Bronchial epithelial cell (primary cell): ENCODE results near the gene DPYD. TPM values are rescaled to one million over a fixed set of nuclear protein-coding genes. Genes with fewer than 3 reads are reported as not detected.

Source experiments
- DNase-seq: peaks from one replicate; pipeline ENCODE4 v3.0.0-alpha.2; 2010; ENCODE audit warnings: low read depth
- FAIRE-seq: peaks from 2 replicates; lab custom pipeline; 2011; peaks lifted over from hg19 to GRCh38; lab: Jason Lieb, UNC
- H3K27me3 ChIP-seq: 2 replicates; pipeline ENCODE4 v1.5.1; 2011; ENCODE audit warnings: low read length; ENCODE audit not compliant: control insufficient read depth, insufficient read depth
- H3K36me3 ChIP-seq: 2 replicates; pipeline ENCODE4 v1.5.1; 2011; ENCODE audit warnings: low read length; ENCODE audit not compliant: control insufficient read depth, insufficient read depth
- H3K4me3 ChIP-seq: 2 replicates; pipeline ENCODE4 v1.5.1; 2011; ENCODE audit warnings: mild to moderate bottlenecking, low read depth, low read length, control low read depth
- total RNA-seq: library from RNA; depleted of rRNA; stranded (reverse); fragments of >200 nt; gene quantifications from 2 replicates; pipeline ENCODE4 v1.2.1, GENCODE V29; 2014
- TF ChIP-seq, protein P1 (sequence below): IDR thresholded peaks from 2 replicates; pipeline ENCODE4 v1.5.1; 2011; ENCODE audit warnings: mild to moderate bottlenecking, moderate library complexity, low read length, control low read depth, inconsistent platforms; ENCODE audit not compliant: insufficient read depth, severe bottlenecking

DPYD gene
- total RNA-seq, 1 donor from 2014 or later: 1.6 TPM

DNA sequence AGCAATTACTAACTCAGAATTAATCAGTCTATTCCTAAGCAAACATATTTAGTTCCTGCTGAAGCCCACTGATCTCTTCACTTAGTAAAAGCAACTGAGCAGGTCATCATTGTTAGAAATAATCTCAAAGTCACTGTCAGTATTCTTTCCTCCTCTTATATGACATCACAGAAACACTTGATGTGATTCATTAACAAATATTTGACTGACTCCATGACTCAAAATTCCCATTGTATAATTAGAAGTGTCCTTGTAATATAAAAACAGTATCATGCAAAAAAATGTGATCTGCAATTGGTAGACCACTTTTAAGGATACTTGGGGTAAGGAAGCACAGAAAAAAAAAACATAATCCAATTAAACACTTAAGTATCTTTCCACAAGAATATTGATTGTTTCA, 194.4 kb downstream of the DPYD start:
- Histone ChIP-seq H3K4me3 (no peak overlapping the region), H3K27me3 (no peaks in the 10 kb centered on the region), H3K36me3 (no peaks in the 10 kb centered on the region)
- FAIRE-seq: no peak
- peak; percentile 55 for DNase-seq
- TF ChIP-seq, protein P1, sequence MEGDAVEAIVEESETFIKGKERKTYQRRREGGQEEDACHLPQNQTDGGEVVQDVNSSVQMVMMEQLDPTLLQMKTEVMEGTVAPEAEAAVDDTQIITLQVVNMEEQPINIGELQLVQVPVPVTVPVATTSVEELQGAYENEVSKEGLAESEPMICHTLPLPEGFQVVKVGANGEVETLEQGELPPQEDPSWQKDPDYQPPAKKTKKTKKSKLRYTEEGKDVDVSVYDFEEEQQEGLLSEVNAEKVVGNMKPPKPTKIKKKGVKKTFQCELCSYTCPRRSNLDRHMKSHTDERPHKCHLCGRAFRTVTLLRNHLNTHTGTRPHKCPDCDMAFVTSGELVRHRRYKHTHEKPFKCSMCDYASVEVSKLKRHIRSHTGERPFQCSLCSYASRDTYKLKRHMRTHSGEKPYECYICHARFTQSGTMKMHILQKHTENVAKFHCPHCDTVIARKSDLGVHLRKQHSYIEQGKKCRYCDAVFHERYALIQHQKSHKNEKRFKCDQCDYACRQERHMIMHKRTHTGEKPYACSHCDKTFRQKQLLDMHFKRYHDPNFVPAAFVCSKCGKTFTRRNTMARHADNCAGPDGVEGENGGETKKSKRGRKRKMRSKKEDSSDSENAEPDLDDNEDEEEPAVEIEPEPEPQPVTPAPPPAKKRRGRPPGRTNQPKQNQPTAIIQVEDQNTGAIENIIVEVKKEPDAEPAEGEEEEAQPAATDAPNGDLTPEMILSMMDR: no peak

DNA sequence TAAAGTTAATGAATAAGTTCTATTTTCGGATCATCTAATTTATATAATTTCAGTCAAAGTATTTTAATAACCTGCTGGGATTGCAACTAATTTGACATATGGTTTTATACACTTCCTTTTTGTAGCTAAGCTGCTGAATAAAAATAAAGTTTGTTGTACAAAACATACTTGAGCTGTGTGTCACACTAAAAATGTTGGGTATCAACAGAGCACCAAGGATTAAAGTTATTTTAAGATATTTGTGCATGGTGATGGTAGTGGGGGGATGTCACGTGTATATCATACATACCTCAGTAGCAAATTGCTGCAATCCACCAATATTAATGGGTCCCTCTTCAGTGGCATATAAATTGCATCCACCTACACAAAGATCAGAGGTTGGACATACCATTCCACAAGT, 199.6 kb downstream of the DPYD start:
- no peak for FAIRE-seq
- TF ChIP-seq, protein P1: no peak
- no peaks in the 10 kb centered on the region for H3K27me3 ChIP-seq
- H3K36me3 ChIP-seq: no peaks in the 10 kb centered on the region
- DNase-seq: no peak
- no peak overlapping the region for H3K4me3 ChIP-seq

DNA sequence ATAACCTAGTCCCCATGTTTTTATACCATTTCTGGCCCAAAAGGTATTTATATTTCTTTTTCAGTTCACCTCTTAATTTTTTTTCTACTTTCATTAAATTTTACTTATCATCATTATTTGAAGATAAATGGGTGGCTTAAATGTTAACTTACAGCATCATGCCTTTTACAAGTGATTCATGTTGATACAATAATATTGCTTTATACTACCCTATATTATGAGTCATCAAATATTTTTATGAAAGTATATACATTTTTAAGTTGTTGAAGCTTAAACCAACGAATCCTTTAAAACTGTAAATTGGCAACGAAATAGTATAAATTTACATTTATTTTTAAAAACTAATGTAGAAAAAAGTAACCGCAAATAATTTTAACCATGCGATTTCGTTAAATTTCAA, 207.9 kb downstream of the DPYD start:
- TF ChIP-seq, protein P1: no peak
- no peaks in the 10 kb centered on the region for H3K36me3 ChIP-seq
- no peaks in the 10 kb centered on the region for H3K27me3 ChIP-seq
- FAIRE-seq (no peak), DNase-seq (no peak)
- no peak overlapping the region for H3K4me3 ChIP-seq

DNA sequence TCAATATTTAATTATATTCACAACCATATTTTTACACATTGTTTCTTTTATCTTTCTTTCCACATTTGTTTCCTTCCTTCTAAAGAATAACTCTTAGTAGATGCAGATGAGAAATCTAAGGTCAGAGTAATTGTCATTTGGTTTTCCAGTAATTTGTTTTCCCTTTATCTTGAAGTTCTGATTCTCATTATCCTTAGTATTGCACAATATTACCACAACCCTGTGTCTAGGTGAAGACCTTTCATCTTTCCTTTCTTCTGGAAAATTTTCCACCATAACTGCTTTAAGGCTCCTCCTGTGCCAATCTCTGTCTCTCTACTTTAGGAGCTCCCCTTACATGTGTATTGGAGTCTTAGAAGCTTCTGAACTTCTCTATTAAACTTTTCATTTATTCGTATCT, 209.0 kb downstream of the DPYD start:
- Histone ChIP-seq H3K4me3 (no peak overlapping the region), H3K27me3 (no peaks in the 10 kb centered on the region), H3K36me3 (no peaks in the 10 kb centered on the region)
- TF ChIP-seq, protein P1: no peak
- DNase-seq (no peak), FAIRE-seq (no peak)

DNA sequence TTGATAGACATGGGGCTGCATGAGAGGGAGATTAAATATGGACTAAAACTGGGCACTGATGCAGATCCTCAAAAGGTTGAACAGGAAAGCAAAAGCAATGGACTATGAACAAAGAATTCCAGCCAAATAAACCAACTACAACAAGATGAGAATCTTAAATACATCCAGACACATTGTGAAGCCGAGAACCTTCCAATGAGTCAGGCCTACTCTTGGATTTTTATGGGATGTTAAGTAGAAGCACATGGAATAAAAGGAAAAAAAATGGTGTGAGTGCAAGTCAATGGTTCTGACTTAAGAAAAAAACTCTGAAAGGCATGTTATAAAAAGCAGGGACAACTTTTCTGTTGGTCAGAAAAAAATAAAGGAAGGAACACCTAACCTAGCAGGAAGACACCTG, 227.2 kb downstream of the DPYD start:
- Histone ChIP-seq H3K4me3 (no peak overlapping the region), H3K27me3 (no peaks in the 10 kb centered on the region), H3K36me3 (no peaks in the 10 kb centered on the region)
- TF ChIP-seq, protein P1: no peak
- no peak for FAIRE-seq
- no peak for DNase-seq

DNA sequence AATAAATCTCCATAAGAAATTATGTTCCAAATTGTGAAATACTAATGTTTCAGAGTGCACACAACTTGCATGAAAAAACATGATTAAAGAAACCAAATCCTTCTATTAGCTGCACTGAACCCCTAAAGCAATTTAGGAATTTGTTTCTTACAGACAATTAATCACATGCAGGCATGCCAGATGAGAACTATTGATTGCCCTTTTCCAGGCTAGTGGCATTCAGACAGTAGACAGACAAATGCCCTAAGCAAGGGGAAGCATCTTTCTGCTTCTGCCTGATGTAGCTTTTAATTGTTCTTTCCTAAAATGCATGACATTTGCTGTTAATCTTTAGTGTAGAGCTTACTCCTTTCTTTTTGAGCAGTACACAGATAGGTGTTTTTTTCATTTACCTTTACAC, 229.5 kb downstream of the DPYD start:
- H3K4me3 ChIP-seq: no peak overlapping the region
- no peak for DNase-seq
- H3K36me3 ChIP-seq: no peaks in the 10 kb centered on the region
- no peak for FAIRE-seq
- no peaks in the 10 kb centered on the region for H3K27me3 ChIP-seq
- TF ChIP-seq, protein P1: no peak
